ENCODE results near the gene SMIM30. TPM values are rescaled to one million over a fixed set of nuclear protein-coding genes. Genes with fewer than 3 reads are reported as not detected.

Gene SMIM30
- total and polyA plus RNA-seq, 4 donors, result 9.7 to 32.9 (median 19.8) TPM

DNA sequence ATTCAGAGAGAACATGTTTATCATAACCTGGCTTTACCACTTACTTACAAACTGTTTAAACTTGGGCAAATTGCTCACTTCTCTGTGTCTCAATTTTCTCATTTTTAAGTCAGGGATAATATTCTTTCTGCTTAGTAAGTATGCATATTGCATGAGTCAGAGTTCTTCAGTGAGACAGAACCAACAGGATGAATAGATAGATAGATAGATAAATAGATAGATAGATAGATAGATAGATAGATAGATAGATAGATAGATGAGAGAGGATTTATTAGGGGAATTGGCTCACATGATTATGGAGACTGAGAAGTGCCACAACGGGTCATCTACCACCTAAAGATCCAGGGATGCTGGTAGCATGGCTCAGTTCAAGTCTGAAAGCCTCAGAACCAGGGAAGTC lies 15.7 kb upstream of the SMIM30 start:
- Histone ChIP-seq H3K4me3 (ENCODE audit: low read depth in 1 of 3, low read length in 3 of 3) (no peak overlapping the region), H3K27ac (ENCODE audit: low read depth in 1 of 2, low read length in 2 of 2) (no peak overlapping the region), H3K36me3 (ENCODE audit: control insufficient read depth in 4 of 4, insufficient read depth in 3 of 4, low read depth in 1 of 4, low read length in 3 of 4) (no peaks in the 10 kb centered on the region), H3K4me1 (ENCODE audit: control insufficient read depth in 4 of 4, insufficient read depth in 4 of 4, low read length in 3 of 4) (no peaks in the 10 kb centered on the region), H3K9me3 (ENCODE audit: control insufficient read depth in 4 of 4, low read length in 3 of 4) (no peaks in the 10 kb centered on the region), H3K9ac (ENCODE audit: low read depth in 1 of 2, low read length in 2 of 2) (no peak overlapping the region), H3K27me3 (ENCODE audit: control insufficient read depth in 4 of 4, insufficient read depth in 4 of 4, low read length in 3 of 4) (peaks cover 0 to 3% (median 0%) of the 10 kb centered on the region in 4 donors)
- no peak for DNase-seq (ENCODE audit: low spot score)
- TF ChIP-seq, protein P1, sequence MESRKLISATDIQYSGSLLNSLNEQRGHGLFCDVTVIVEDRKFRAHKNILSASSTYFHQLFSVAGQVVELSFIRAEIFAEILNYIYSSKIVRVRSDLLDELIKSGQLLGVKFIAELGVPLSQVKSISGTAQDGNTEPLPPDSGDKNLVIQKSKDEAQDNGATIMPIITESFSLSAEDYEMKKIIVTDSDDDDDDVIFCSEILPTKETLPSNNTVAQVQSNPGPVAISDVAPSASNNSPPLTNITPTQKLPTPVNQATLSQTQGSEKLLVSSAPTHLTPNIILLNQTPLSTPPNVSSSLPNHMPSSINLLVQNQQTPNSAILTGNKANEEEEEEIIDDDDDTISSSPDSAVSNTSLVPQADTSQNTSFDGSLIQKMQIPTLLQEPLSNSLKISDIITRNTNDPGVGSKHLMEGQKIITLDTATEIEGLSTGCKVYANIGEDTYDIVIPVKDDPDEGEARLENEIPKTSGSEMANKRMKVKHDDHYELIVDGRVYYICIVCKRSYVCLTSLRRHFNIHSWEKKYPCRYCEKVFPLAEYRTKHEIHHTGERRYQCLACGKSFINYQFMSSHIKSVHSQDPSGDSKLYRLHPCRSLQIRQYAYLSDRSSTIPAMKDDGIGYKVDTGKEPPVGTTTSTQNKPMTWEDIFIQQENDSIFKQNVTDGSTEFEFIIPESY (IDR thresholded peaks at IDR 0.05), result no peak
- TF ChIP-seq EGR1 (IDR thresholded peaks at IDR 0.05; ENCODE audit: low read depth in 2 of 2) (no peak), TAF1 (conservative IDR thresholded peaks at IDR 0.05) (no peak), RXRA (IDR thresholded peaks at IDR 0.05) (no peak), NR2F2 (IDR thresholded peaks at IDR 0.05) (no peak), FOXA1 (IDR thresholded peaks at IDR 0.05) (no peak), SP1 (IDR thresholded peaks at IDR 0.05) (no peak), JUND (IDR thresholded peaks at IDR 0.05) (no peak), HNF4G (IDR thresholded peaks at IDR 0.05) (no peak), YY1 (IDR thresholded peaks at IDR 0.05) (no peak)
- TF ChIP-seq, protein P2, sequence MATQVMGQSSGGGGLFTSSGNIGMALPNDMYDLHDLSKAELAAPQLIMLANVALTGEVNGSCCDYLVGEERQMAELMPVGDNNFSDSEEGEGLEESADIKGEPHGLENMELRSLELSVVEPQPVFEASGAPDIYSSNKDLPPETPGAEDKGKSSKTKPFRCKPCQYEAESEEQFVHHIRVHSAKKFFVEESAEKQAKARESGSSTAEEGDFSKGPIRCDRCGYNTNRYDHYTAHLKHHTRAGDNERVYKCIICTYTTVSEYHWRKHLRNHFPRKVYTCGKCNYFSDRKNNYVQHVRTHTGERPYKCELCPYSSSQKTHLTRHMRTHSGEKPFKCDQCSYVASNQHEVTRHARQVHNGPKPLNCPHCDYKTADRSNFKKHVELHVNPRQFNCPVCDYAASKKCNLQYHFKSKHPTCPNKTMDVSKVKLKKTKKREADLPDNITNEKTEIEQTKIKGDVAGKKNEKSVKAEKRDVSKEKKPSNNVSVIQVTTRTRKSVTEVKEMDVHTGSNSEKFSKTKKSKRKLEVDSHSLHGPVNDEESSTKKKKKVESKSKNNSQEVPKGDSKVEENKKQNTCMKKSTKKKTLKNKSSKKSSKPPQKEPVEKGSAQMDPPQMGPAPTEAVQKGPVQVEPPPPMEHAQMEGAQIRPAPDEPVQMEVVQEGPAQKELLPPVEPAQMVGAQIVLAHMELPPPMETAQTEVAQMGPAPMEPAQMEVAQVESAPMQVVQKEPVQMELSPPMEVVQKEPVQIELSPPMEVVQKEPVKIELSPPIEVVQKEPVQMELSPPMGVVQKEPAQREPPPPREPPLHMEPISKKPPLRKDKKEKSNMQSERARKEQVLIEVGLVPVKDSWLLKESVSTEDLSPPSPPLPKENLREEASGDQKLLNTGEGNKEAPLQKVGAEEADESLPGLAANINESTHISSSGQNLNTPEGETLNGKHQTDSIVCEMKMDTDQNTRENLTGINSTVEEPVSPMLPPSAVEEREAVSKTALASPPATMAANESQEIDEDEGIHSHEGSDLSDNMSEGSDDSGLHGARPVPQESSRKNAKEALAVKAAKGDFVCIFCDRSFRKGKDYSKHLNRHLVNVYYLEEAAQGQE (IDR thresholded peaks at IDR 0.05), result no peak
- TF ChIP-seq, protein P3, sequence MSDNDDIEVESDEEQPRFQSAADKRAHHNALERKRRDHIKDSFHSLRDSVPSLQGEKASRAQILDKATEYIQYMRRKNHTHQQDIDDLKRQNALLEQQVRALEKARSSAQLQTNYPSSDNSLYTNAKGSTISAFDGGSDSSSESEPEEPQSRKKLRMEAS (IDR thresholded peaks at IDR 0.05), result no peak
- WGBS, result 75% methylated on average over 1 of the region's 1 CpG

DNA sequence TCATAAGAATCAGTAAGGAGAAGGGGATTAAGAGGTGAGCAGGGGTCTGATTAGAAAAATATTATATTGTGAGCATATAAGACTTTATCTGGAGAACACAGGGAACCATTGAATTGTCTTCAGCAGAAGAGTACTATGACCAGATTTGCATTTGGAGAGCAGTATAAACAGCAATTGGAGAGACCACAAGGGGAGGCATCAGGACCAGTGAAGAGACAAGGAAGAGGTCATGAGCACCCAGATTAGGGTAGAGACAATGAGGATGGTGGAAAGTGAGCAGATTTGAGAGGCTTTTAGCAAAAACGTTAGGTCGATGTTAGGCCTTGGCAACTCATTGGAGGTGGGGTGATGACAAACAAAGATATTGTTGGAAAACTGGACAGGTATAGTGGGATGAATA lies 13.0 kb upstream of the SMIM30 start:
- Histone ChIP-seq H3K9me3 (ENCODE audit: control insufficient read depth in 4 of 4, low read length in 3 of 4) (no peaks in the 10 kb centered on the region), H3K27ac (ENCODE audit: low read depth in 1 of 2, low read length in 2 of 2) (no peak overlapping the region), H3K9ac (ENCODE audit: low read depth in 1 of 2, low read length in 2 of 2) (no peak overlapping the region), H3K4me1 (ENCODE audit: control insufficient read depth in 4 of 4, insufficient read depth in 4 of 4, low read length in 3 of 4) (no peaks in the 10 kb centered on the region), H3K4me3 (ENCODE audit: low read depth in 1 of 3, low read length in 3 of 3) (no peak overlapping the region), H3K27me3 (ENCODE audit: control insufficient read depth in 4 of 4, insufficient read depth in 4 of 4, low read length in 3 of 4) (peaks cover 0 to 3% (median 0%) of the 10 kb centered on the region in 4 donors), H3K36me3 (ENCODE audit: control insufficient read depth in 4 of 4, insufficient read depth in 3 of 4, low read depth in 1 of 4, low read length in 3 of 4) (no peaks in the 10 kb centered on the region)
- TF ChIP-seq GABPA (IDR thresholded peaks at IDR 0.05 in 1 of 2, conservative IDR thresholded peaks at IDR 0.05 in 1 of 2), result no peak
- no peak for TF ChIP-seq RAD21 (IDR thresholded peaks at IDR 0.05)
- TF ChIP-seq, protein P4, sequence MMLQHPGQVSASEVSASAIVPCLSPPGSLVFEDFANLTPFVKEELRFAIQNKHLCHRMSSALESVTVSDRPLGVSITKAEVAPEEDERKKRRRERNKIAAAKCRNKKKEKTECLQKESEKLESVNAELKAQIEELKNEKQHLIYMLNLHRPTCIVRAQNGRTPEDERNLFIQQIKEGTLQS (IDR thresholded peaks at IDR 0.05), result no peak
- TF ChIP-seq RXRA (IDR thresholded peaks at IDR 0.05), result no peak
- no peak for TF ChIP-seq SP1 (IDR thresholded peaks at IDR 0.05)
- TF ChIP-seq JUND (IDR thresholded peaks at IDR 0.05), result no peak
- TF ChIP-seq FOXA2 (IDR thresholded peaks at IDR 0.05), result no peak
- no peak for TF ChIP-seq NR2F2 (IDR thresholded peaks at IDR 0.05)
- TF ChIP-seq, protein P1 (IDR thresholded peaks at IDR 0.05), result no peak
- no peak for TF ChIP-seq YY1 (IDR thresholded peaks at IDR 0.05)
- TF ChIP-seq HNF4A (conservative IDR thresholded peaks at IDR 0.05), result no peak
- TF ChIP-seq FOXA1 (IDR thresholded peaks at IDR 0.05), result no peak
- no peak for TF ChIP-seq HNF4G (IDR thresholded peaks at IDR 0.05)
- WGBS, result 76% methylated on average over 2 of the region's 2 CpGs
- no peak for DNase-seq (ENCODE audit: low spot score)
